Right atrium auricular region (tissue), 2 donors: ENCODE results near the gene ELK1. TPM values are rescaled to one million over a fixed set of nuclear protein-coding genes. Genes with fewer than 3 reads are reported as not detected.

Experiments
- DNase-seq: peaks from one replicate; pipeline ENCODE4 v3.0.0-alpha.2; 2019; ENCODE audit warnings: low spot score
- H3K27ac ChIP-seq, 2 donors: fragments of 200-600 bp; sonication (generic); 1 replicate in 1 of 2; 2 replicates in 1 of 2; pipeline ENCODE4 v1.5.1; 2016 to 2019
- H3K27me3 ChIP-seq, 2 donors: fragments of 200-600 bp; sonication (generic); one replicate each; pipeline versions ENCODE4 v1.5.1 to v1.6.0; 2017 to 2019
- H3K36me3 ChIP-seq: fragments of 200-600 bp; sonication (generic); one replicate; pipeline ENCODE4 v1.5.1; 2016
- H3K4me1 ChIP-seq, 2 donors: fragments of 200-600 bp; sonication (generic); one replicate each; pipeline versions ENCODE4 v1.5.1 to v1.6.0; 2017 to 2019
- H3K4me3 ChIP-seq, 2 donors: fragments of 200-600 bp; sonication (generic); 1 replicate in 1 of 2; 2 replicates in 1 of 2; pipeline ENCODE4 v1.5.1; 2017 to 2019; ENCODE audit warnings: mild to moderate bottlenecking in 1 of 2, moderate library complexity in 1 of 2
- H3K9me3 ChIP-seq, 2 donors: fragments of 200-600 bp; sonication (generic); one replicate each; pipeline ENCODE4 v1.5.1; 2019
- total RNA-seq, 2 donors: library from RNA; depleted of rRNA; stranded (reverse); fragments of >200 nt; gene quantifications; one replicate each; pipeline ENCODE4 v1.1.0, GENCODE V29; 2016
- TF ChIP-seq, protein P1 (sequence below), 2 donors: fragments of 200-600 bp; sonication (generic); IDR thresholded peaks; one replicate each; pipeline ENCODE4 v1.5.1; 2019; ENCODE audit warnings: antibody characterized with exemption in 2 of 2

Gene ELK1
- total RNA-seq, 2 donors from 2014 or later: 21.9 to 28.9 TPM

DNA sequence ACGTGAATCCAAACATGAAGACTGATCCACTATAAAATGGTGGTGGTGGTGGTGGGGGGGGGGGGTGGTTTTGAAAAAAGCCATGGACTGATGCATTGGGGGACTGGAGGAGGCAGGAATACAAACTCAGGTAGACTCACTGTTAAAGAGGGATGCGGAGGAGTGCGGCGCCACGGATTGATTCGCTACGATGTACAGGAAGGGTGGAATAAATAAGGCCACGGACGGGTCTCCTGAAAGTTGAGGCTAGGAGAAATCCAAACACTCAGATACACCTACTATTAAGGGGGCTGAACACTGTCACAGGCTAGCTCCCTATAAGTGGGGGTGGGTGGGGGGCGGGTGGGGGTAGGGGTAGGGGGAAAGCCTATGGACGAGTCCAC lies 591 bp downstream of the ELK1 start:
- Histone ChIP-seq H3K4me1 (peaks cover 0 to 8% of the 10 kb centered on the region in 2 donors), H3K36me3 (peaks cover 7% of the 10 kb centered on the region), H3K4me3 (peak overlapping the region; percentile 69 to 70), H3K9me3 (no peaks in the 10 kb centered on the region), H3K27ac (peak overlapping the region; percentile 86 to 91), H3K27me3 (no peaks in the 10 kb centered on the region)
- peak; percentile 50 for DNase-seq
- TF ChIP-seq, protein P1, sequence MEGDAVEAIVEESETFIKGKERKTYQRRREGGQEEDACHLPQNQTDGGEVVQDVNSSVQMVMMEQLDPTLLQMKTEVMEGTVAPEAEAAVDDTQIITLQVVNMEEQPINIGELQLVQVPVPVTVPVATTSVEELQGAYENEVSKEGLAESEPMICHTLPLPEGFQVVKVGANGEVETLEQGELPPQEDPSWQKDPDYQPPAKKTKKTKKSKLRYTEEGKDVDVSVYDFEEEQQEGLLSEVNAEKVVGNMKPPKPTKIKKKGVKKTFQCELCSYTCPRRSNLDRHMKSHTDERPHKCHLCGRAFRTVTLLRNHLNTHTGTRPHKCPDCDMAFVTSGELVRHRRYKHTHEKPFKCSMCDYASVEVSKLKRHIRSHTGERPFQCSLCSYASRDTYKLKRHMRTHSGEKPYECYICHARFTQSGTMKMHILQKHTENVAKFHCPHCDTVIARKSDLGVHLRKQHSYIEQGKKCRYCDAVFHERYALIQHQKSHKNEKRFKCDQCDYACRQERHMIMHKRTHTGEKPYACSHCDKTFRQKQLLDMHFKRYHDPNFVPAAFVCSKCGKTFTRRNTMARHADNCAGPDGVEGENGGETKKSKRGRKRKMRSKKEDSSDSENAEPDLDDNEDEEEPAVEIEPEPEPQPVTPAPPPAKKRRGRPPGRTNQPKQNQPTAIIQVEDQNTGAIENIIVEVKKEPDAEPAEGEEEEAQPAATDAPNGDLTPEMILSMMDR (IDR thresholded peaks at IDR 0.05): no peak

DNA sequence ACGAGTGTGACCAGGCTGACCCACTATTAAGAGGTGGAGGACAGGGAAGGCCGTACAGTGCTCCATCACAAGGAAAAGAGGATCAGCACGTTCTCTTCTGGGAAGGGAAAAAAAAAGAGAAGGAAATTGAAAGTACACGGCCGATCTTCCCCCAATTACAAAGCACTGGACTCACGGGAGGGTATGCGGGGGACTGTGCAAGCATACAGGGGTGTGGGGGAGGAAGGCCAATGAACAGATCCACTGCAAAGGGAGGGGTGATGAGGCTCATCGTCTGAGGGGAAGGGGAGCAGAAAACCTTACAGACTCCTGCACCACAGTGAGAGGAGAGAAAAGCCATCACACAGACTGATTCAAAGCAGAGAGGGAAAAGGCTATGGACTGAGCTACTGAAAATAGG lies 1.1 kb downstream of the ELK1 start:
- peaks cover 0 to 8% of the 10 kb centered on the region in 2 donors for H3K4me1 ChIP-seq
- H3K4me3 ChIP-seq: peak overlapping the region in 1 of 2 donors; percentile 70
- no peak overlapping the region for H3K27ac ChIP-seq
- TF ChIP-seq, protein P1 (IDR thresholded peaks at IDR 0.05): no peak
- no peaks in the 10 kb centered on the region for H3K27me3 ChIP-seq
- peaks cover 7% of the 10 kb centered on the region for H3K36me3 ChIP-seq
- H3K9me3 ChIP-seq: no peaks in the 10 kb centered on the region
- DNase-seq: no peak

DNA sequence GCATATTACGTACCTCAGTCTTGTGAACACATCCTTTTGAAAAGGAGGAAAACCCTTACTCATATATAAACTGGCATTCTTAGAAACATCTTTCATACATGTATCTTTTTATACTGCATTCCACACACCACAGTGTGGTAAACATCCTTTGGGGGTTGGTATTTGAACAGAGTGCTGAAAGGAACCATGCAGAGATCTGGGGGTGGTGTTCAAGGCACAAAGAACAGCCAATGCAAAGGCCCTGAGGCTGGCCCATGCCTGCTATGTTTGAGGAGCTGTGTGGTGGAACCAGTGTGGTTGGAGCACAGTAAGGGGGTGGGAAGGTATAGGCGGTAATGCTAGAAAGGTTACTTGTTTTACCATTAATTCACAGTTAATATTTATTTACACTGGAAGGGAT lies 2.0 kb downstream of the ELK1 start:
- TF ChIP-seq, protein P1 (IDR thresholded peaks at IDR 0.05): no peak
- H3K9me3 ChIP-seq: no peaks in the 10 kb centered on the region
- H3K36me3 ChIP-seq: no peaks in the 10 kb centered on the region
- no peak for DNase-seq
- H3K4me1 ChIP-seq: peaks cover 0 to 8% of the 10 kb centered on the region in 2 donors
- H3K27me3 ChIP-seq: no peaks in the 10 kb centered on the region
- H3K27ac ChIP-seq: no peak overlapping the region
- H3K4me3 ChIP-seq: no peak overlapping the region

DNA sequence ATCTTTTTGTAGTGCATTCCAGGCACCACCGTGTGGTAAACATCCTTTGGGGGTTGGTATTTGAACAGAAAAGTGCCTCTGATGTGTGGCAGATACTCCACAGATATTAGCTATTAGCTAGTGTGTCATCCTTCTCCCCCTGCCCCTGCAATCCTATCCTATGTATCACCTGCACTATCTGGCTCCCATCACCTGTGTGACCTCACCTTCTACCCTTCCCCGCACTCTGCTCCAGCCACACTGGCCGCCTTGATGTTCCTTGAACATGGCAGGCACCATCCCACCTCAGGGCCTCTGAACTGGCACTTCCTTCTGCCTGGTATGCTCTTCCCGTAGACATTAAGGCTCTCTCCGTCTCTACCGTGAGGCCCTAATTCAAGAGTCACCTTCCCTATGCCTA lies 3.7 kb downstream of the ELK1 start:
- Histone ChIP-seq H3K36me3 (no peaks in the 10 kb centered on the region), H3K4me1 (peaks cover 0 to 7% of the 10 kb centered on the region in 2 donors), H3K27ac (no peak overlapping the region), H3K27me3 (no peaks in the 10 kb centered on the region), H3K4me3 (no peak overlapping the region), H3K9me3 (no peaks in the 10 kb centered on the region)
- no peak for DNase-seq
- TF ChIP-seq, protein P1 (IDR thresholded peaks at IDR 0.05): no peak

DNA sequence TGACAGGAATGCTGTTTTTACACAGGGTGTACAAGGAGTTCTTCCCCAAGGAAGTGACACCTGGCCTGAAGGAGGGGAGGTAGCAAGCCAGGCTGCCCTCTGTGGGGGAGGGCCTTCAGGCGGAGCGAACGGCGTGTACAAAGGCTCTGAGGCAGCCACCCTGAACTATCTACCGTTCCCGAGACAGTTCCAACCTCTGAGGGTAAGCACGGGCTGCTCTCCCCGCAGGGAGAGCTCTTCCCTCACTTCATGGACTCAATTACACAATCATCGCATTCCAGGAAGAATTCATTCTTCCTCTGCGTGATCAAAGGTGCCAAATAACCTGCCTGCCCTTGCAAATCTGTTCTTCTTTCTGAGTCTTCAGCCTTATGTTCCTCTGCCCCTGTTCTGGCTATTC lies 4.8 kb downstream of the ELK1 start:
- no peaks in the 10 kb centered on the region for H3K4me1 ChIP-seq
- no peak for DNase-seq
- no peak overlapping the region for H3K4me3 ChIP-seq
- H3K27ac ChIP-seq: no peak overlapping the region
- TF ChIP-seq, protein P1 (IDR thresholded peaks at IDR 0.05): no peak
- peaks cover 0 to 4% of the 10 kb centered on the region in 2 donors for H3K9me3 ChIP-seq
- H3K36me3 ChIP-seq: no peaks in the 10 kb centered on the region
- no peaks in the 10 kb centered on the region for H3K27me3 ChIP-seq

DNA sequence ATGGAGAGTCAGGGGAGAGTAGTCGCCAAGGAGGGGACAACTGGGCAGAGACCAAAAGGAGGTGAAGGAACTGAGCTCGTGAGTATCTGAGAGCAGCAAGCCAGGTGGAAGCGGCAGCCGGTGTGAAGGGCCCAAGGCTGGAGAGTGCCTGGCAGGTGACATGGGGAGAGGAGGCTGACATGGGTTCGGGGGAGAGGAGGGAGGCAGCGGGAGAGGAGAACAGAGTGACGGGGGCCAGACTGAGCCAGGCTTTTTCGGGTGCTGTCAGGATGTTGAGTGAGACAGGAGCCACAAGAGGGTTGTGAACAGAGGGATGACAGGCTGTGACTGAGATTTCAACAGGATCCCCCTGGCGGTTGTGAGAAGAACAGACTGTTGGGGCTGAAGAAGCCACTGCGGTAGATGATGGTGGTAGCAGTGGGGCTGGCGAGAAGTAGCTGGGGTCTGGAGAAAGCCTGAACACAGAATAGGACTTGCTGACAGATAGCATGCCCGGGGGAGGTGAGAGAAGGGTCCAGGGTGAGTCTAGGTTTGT lies 5.7 kb downstream of the ELK1 start:
- Histone ChIP-seq H3K36me3 (no peaks in the 10 kb centered on the region), H3K9me3 (peaks cover 0 to 4% of the 10 kb centered on the region in 2 donors), H3K4me3 (no peak overlapping the region), H3K27ac (peak overlapping the region; percentile 7 to 28), H3K4me1 (no peaks in the 10 kb centered on the region), H3K27me3 (no peaks in the 10 kb centered on the region)
- no peak for DNase-seq
- TF ChIP-seq, protein P1 (IDR thresholded peaks at IDR 0.05): peak; percentile 18 to 55
